ENCODE results near the gene JUNB.

The JUNB gene

GRCh38 chr19:12838886-12839756 lies 47.8 kb downstream of the JUNB start:
- Mint-ChIP-seq H3K9me3 (no peaks in the 10 kb centered on the region), H3K4me1 (peaks cover 8% of the 10 kb centered on the region), H3K36me3 (ENCODE audit: insufficient read depth) (peaks cover 10% of the 10 kb centered on the region), H3K4me3 (peak overlapping the region; percentile 64), H3K27me3 (peaks cover 81% of the 10 kb centered on the region), H3K27ac (ENCODE audit: low read depth) (no peak overlapping the region)
- peak; percentile 69 for ATAC-seq (replicated peaks; ENCODE audit: extremely low read depth, poor library complexity, severe bottlenecking)
- DNase-seq (ENCODE audit: low spot score in 2 of 2) = no peak

GRCh38 chr19:12840091-12841079 lies 49.1 kb downstream of the JUNB start:
- no peak for DNase-seq (ENCODE audit: low spot score in 2 of 2)
- H3K9me3 Mint-ChIP-seq = no peaks in the 10 kb centered on the region
- H3K36me3 Mint-ChIP-seq (ENCODE audit: insufficient read depth) = peaks cover 10% of the 10 kb centered on the region
- H3K4me3 Mint-ChIP-seq = no peak overlapping the region
- peaks cover 8% of the 10 kb centered on the region for H3K4me1 Mint-ChIP-seq
- no peak overlapping the region for H3K27ac Mint-ChIP-seq (ENCODE audit: low read depth)
- no peak for ATAC-seq (replicated peaks; ENCODE audit: extremely low read depth, poor library complexity, severe bottlenecking)
- H3K27me3 Mint-ChIP-seq = peaks cover 79% of the 10 kb centered on the region

GRCh38 chr19:12841094-12841493 lies 49.8 kb downstream of the JUNB start:
- Mint-ChIP-seq H3K27ac (ENCODE audit: low read depth) (no peak overlapping the region), H3K4me3 (no peak overlapping the region)
- ATAC-seq (replicated peaks; ENCODE audit: extremely low read depth, poor library complexity, severe bottlenecking) = no peak

GRCh38 chr19:12842511-12842910 lies 51.2 kb downstream of the JUNB start:
- DNase-seq (ENCODE audit: low spot score in 2 of 2) (no peak), ATAC-seq (replicated peaks; ENCODE audit: extremely low read depth, poor library complexity, severe bottlenecking) (no peak)
- Mint-ChIP-seq H3K27me3 (peaks cover 73% of the 10 kb centered on the region), H3K4me3 (no peak overlapping the region), H3K4me1 (peaks cover 13% of the 10 kb centered on the region), H3K9me3 (no peaks in the 10 kb centered on the region), H3K27ac (ENCODE audit: low read depth) (no peak overlapping the region), H3K36me3 (ENCODE audit: insufficient read depth) (peaks cover 6% of the 10 kb centered on the region)

More at GRCh38 chr19:12841094-12841493, 49.8 kb downstream of the JUNB start:
- DNase-seq (ENCODE audit: low spot score in 2 of 2) = no peak
- Mint-ChIP-seq H3K9me3 (no peaks in the 10 kb centered on the region), H3K36me3 (ENCODE audit: insufficient read depth) (peaks cover 10% of the 10 kb centered on the region), H3K4me1 (peaks cover 8% of the 10 kb centered on the region), H3K27me3 (peaks cover 81% of the 10 kb centered on the region)

Measured in central memory CD8-positive, alpha-beta T cell (primary cell).